DMS79 treated with DMSO at 0.1 percent for 48 hours (cell line): ENCODE measurements around the gene FAM117B.

Experiments used
- DNase-seq: peaks from one replicate; lab custom pipeline; 2025; lab: John Stamatoyannopoulos, UW

FAM117B gene

GRCh38 chr2:202815548-202816360, 181.0 kb downstream of the FAM117B start:
- no peak for DNase-seq

- DNase-seq, result no peak
Measured at GRCh38 chr2:202817771-202818170, 183.0 kb downstream of the FAM117B start.

- no peak for DNase-seq
Measured at GRCh38 chr2:202818321-202818720, 183.6 kb downstream of the FAM117B start.
